Upper lobe of right lung (tissue), 1 donor: Measurements from ENCODE around the gene DLG2. TPM values are rescaled to one million over a fixed set of nuclear protein-coding genes. Genes with fewer than 3 reads are reported as not detected.

Experiments used
- ATAC-seq: fragments of 200-7000 bp; cut with Tn5 transposase; one replicate; pipeline ENCODE4 v1.9.1; 2020; ENCODE audit warnings: mild to moderate bottlenecking, moderate library complexity
- DNase-seq: peaks from one replicate; pipeline ENCODE4 v3.0.0-alpha.2; 2020
- H3K27ac ChIP-seq: fragments of 200-600 bp; one replicate; pipeline ENCODE4 v1.8.0; 2022
- H3K27me3 ChIP-seq: fragments of 200-600 bp; one replicate; pipeline ENCODE4 v1.8.0; 2022; ENCODE audit warnings: mild to moderate bottlenecking
- H3K36me3 ChIP-seq: fragments of 200-600 bp; one replicate; pipeline ENCODE4 v1.8.0; 2022
- H3K4me1 ChIP-seq: fragments of 200-600 bp; one replicate; pipeline ENCODE4 v1.8.0; 2022
- H3K4me3 ChIP-seq: fragments of 200-600 bp; one replicate; pipeline ENCODE4 v1.8.0; 2022; ENCODE audit warnings: mild to moderate bottlenecking
- H3K9me3 ChIP-seq: fragments of 200-600 bp; one replicate; pipeline ENCODE4 v1.8.0; 2022
- CTCF ChIP-seq: fragments of 200-600 bp; IDR thresholded peaks from one replicate; pipeline ENCODE4 v1.8.0; 2022; ENCODE audit warnings: antibody characterized with exemption
- intact Hi-C: fragments of 100-400 bp; cut with DNase I; formaldehyde crosslinking; loops from one replicate; pipeline ENCODE4 v1.11.0; 2022
- total RNA-seq: library from RNA; stranded (reverse); fragmentation: NEBNext Ultra II Directional; extraction: Animal tissue kit (Norgen Biotek cat#: 25700); gene quantifications from one replicate; pipeline ENCODE4 v1.2.1, GENCODE V29; 2021
- donor health status: DM: no; HTN: yes; CAD: no; lungs with severe emphysema.

Gene DLG2
- total RNA-seq, 1 donor from 2014 or later, result 9.7 TPM

DNA sequence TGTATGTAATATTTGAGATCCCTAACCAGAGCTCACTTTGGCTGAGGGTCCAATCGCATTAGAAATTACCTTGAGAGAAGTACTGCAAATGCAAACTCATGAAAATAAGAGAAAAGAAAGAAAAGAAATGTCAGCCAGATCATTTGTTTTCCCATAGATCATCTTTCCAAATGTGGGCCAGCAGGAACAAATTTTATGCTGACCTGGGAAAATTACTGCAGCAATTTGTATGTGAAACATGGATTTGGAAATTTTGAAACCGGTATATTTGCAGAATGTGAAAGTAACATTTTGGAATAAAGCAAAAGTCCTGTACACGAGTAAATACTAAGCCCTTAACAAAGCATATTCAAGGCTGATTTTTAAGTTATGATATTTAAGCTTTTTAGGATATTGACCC is 1282.1 kb downstream of the DLG2 start:
- Histone ChIP-seq H3K27me3 (no peaks in the 10 kb centered on the region), H3K4me1 (no peaks in the 10 kb centered on the region), H3K27ac (no peak overlapping the region), H3K36me3 (no peaks in the 10 kb centered on the region), H3K9me3 (no peaks in the 10 kb centered on the region), H3K4me3 (no peak overlapping the region)
- intact Hi-C loops, result no loop called here
- DNase-seq, result no peak
- no peak for TF ChIP-seq CTCF
- ATAC-seq, result no peak

DNA sequence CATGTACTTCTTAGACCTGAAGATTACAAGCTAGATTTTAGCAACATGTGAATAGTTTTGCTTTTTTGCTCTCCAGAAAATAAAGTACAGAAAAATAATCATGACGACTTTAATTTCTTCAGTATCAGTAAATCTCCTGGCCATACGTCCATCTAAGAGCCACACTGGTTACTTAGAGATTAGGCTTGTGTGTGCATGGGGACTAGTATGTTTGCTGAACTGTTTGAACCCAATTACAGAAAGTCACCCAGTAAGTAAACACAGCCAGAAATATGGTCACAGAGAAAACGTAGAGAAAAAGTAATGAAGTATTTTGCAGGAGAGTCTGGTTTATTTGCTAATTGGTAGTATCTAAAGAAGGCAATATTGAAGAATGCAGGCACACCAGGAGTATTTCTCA is 1287.3 kb downstream of the DLG2 start:
- intact Hi-C loops, result no loop called here
- H3K27me3 ChIP-seq, result no peaks in the 10 kb centered on the region
- TF ChIP-seq CTCF, result no peak
- H3K9me3 ChIP-seq, result no peaks in the 10 kb centered on the region
- H3K27ac ChIP-seq, result no peak overlapping the region
- H3K36me3 ChIP-seq, result no peaks in the 10 kb centered on the region
- no peaks in the 10 kb centered on the region for H3K4me1 ChIP-seq
- ATAC-seq, result no peak
- no peak overlapping the region for H3K4me3 ChIP-seq
- no peak for DNase-seq

DNA sequence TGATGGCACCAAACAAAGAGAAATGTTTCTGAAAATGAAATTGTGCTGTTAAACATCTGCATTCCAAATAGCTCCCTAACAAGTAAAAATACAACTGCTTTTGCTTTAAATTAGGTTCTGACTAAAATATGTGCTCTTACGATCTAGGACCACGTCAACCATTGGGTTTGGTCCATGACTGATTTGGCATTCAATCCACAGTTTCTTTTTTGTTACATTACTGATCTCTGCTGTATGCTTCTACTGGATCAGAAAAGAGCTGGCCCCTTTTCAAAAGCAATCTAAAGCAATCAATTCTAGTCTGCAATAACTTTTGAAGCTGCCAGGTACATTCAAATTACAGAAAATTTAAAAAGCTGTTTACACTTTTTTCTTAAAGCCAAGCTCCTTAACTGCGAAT is 1293.9 kb downstream of the DLG2 start:
- no peaks in the 10 kb centered on the region for H3K9me3 ChIP-seq
- no peak for TF ChIP-seq CTCF
- no peaks in the 10 kb centered on the region for H3K36me3 ChIP-seq
- no peak for DNase-seq
- H3K27me3 ChIP-seq, result no peaks in the 10 kb centered on the region
- intact Hi-C loops, result no loop called here
- no peak overlapping the region for H3K4me3 ChIP-seq
- ATAC-seq, result no peak
- H3K4me1 ChIP-seq, result no peaks in the 10 kb centered on the region
- no peak overlapping the region for H3K27ac ChIP-seq

DNA sequence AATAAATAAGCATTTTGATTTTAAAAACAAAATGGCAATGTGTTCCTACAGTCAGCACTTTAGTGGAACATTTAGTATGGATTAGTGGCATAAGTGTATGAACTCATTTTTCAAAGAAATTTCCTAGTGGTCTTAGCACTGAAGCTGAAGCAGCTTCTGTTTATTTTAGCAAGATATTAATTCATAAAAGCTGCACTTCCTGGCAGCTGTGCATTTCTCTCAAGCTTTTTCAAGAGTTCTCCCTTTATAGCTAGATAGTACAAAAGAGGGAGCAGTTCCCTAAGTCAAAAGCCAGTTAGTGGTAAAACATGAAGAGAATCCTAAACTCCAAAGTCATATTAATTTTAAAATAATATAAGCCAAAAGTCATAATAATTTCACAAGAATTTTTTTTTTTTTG is 1304.9 kb downstream of the DLG2 start:
- no peaks in the 10 kb centered on the region for H3K27me3 ChIP-seq
- H3K4me1 ChIP-seq, result no peaks in the 10 kb centered on the region
- no peak for DNase-seq
- no peaks in the 10 kb centered on the region for H3K9me3 ChIP-seq
- H3K36me3 ChIP-seq, result no peaks in the 10 kb centered on the region
- no peak for TF ChIP-seq CTCF
- no peak overlapping the region for H3K4me3 ChIP-seq
- H3K27ac ChIP-seq, result no peak overlapping the region
- intact Hi-C loops, result no loop called here
- ATAC-seq, result no peak

GRCh38 chr11:84319863-84320262 is 1307.3 kb downstream of the DLG2 start:
- H3K9me3 ChIP-seq, result no peaks in the 10 kb centered on the region
- no peak overlapping the region for H3K27ac ChIP-seq
- no peak for TF ChIP-seq CTCF
- no peak overlapping the region for H3K4me3 ChIP-seq
- H3K4me1 ChIP-seq, result no peaks in the 10 kb centered on the region
- no peaks in the 10 kb centered on the region for H3K27me3 ChIP-seq
- ATAC-seq, result no peak
- H3K36me3 ChIP-seq, result no peaks in the 10 kb centered on the region
- intact Hi-C loops, result no loop called here
- no peak for DNase-seq

- no peak for TF ChIP-seq CTCF
- H3K9me3 ChIP-seq, result no peaks in the 10 kb centered on the region
- no peaks in the 10 kb centered on the region for H3K27me3 ChIP-seq
- H3K27ac ChIP-seq, result no peak overlapping the region
- intact Hi-C loops, result no loop called here
- H3K36me3 ChIP-seq, result no peaks in the 10 kb centered on the region
- H3K4me3 ChIP-seq, result no peak overlapping the region
- H3K4me1 ChIP-seq, result no peaks in the 10 kb centered on the region
- DNase-seq, result no peak
- ATAC-seq, result peak; percentile 39
These were observed 1310.1 kb downstream of the DLG2 start for GRCh38 chr11:84316866-84317555.
